Mesendoderm (in vitro differentiated cells): ENCODE results near the gene U2AF1.
"Not testable (repeated sequence)": the region's sequence is repeated elsewhere in the genome, so short reads cannot be mapped to it uniquely, and the experiment has no call there.

Experiments
- DNase-seq: peaks from one replicate; pipeline ENCODE4 v3.0.0; 2013
- H2AK5ac ChIP-seq: 2 replicates; pipeline ENCODE4 v1.6.1; 2013; ENCODE audit warnings: low read length, inconsistent platforms
- H2BK120ac ChIP-seq: 2 replicates; pipeline ENCODE4 v1.6.1; 2013; ENCODE audit warnings: low read depth, mild to moderate bottlenecking, low read length, moderate library complexity, mixed read lengths
- H2BK15ac ChIP-seq: replicated peaks from 2 replicates; pipeline ENCODE4 v1.6.1; 2013; ENCODE audit warnings: low read depth, mild to moderate bottlenecking, moderate library complexity
- H2BK5ac ChIP-seq: 2 replicates; pipeline ENCODE4 v1.6.1; 2013; ENCODE audit warnings: low read length, inconsistent platforms
- H3K18ac ChIP-seq: 2 replicates; pipeline ENCODE4 v1.6.1; 2013; ENCODE audit warnings: mild to moderate bottlenecking, low read length, mixed read lengths
- H3K23ac ChIP-seq: one replicate; pipeline ENCODE4 v1.6.1; 2013; ENCODE audit warnings: low read length
- H3K27ac ChIP-seq: 2 replicates; pipeline ENCODE4 v1.5.1; 2013; ENCODE audit warnings: low read depth, mild to moderate bottlenecking, inconsistent platforms, low read length, moderate library complexity
- H3K27me3 ChIP-seq: 2 replicates; pipeline ENCODE4 v1.6.1; 2013; ENCODE audit warnings: low read length, control low read depth, mild to moderate bottlenecking, inconsistent platforms; ENCODE audit not compliant: insufficient read depth, poor library complexity
- H3K36me3 ChIP-seq: 2 replicates; pipeline ENCODE4 v1.6.1; 2013; ENCODE audit warnings: low read length, inconsistent platforms; ENCODE audit not compliant: control insufficient read depth, insufficient read depth
- H3K4ac ChIP-seq: one replicate; pipeline ENCODE4 v1.6.1; 2013; ENCODE audit warnings: low read depth, mild to moderate bottlenecking, low read length, moderate library complexity
- H3K4me1 ChIP-seq: 2 replicates; pipeline ENCODE4 v1.6.1; 2013; ENCODE audit warnings: low read depth, low read length, inconsistent platforms; ENCODE audit not compliant: control insufficient read depth
- H3K4me2 ChIP-seq: 2 replicates; pipeline ENCODE4 v1.6.1; 2013; ENCODE audit warnings: low read length
- H3K4me3 ChIP-seq: 2 replicates; pipeline ENCODE4 v1.5.1; 2013; ENCODE audit warnings: mild to moderate bottlenecking, low read length
- H3K56ac ChIP-seq: one replicate; pipeline ENCODE4 v1.6.1; 2013; ENCODE audit warnings: low read length
- H3K79me1 ChIP-seq: 2 replicates; pipeline ENCODE4 v1.6.1; 2013; ENCODE audit warnings: low read length, inconsistent platforms
- H3K79me2 ChIP-seq: 2 replicates; pipeline ENCODE4 v1.6.1; 2013; ENCODE audit warnings: mild to moderate bottlenecking, low read length; ENCODE audit not compliant: control insufficient read depth, insufficient read depth
- H3K9ac ChIP-seq: 2 replicates; pipeline ENCODE4 v1.6.1; 2013; ENCODE audit warnings: low read length, inconsistent platforms
- H4K5ac ChIP-seq: one replicate; pipeline ENCODE4 v1.6.1; 2013; ENCODE audit warnings: low read length
- H4K8ac ChIP-seq: one replicate; pipeline ENCODE4 v1.6.1; 2013; ENCODE audit warnings: low read depth, mild to moderate bottlenecking, control low read depth, low read length, moderate library complexity
- WGBS: extraction: QIAGEN DNeasy Blood & Tissue Kit; methylation state at CpG from one replicate; pipeline ENCODE4 v1.1.7; 2013; ENCODE audit warnings: low lambda C conversion rate, missing lambda C conversion rate; ENCODE audit not compliant: insufficient coverage; ENCODE audit errors: extremely low coverage; 5-methylcytosine and 5-hydroxymethylcytosine counted together

U2AF1 gene

GRCh38 chr21:43101000-43101399, 6.4 kb downstream of the U2AF1 start:
- H2AK5ac ChIP-seq, H4K5ac ChIP-seq, H3K9ac ChIP-seq, H3K4me3 ChIP-seq, H3K4me1 ChIP-seq, H3K18ac ChIP-seq, H2BK15ac ChIP-seq, H2BK120ac ChIP-seq, H3K56ac ChIP-seq, H3K27ac ChIP-seq, H3K4ac ChIP-seq, H3K36me3 ChIP-seq, H3K79me1 ChIP-seq, H2BK5ac ChIP-seq, H3K23ac ChIP-seq, DNase-seq, H3K4me2 ChIP-seq, H3K79me2 ChIP-seq, H3K27me3 ChIP-seq, H4K8ac ChIP-seq: not testable (repeated sequence)
- WGBS: no CpG with 5 or more reads among the region's 7 CpGs

GRCh38 chr21:43091979-43092614, 15.3 kb downstream of the U2AF1 start:
- not testable (repeated sequence) for H2BK5ac ChIP-seq, H2BK15ac ChIP-seq, H3K9ac ChIP-seq, DNase-seq, H3K4ac ChIP-seq, H2AK5ac ChIP-seq, H3K4me1 ChIP-seq, H3K23ac ChIP-seq, H3K18ac ChIP-seq, H4K8ac ChIP-seq, H3K27ac ChIP-seq, H3K79me1 ChIP-seq, H2BK120ac ChIP-seq, H4K5ac ChIP-seq, H3K79me2 ChIP-seq, H3K4me3 ChIP-seq, H3K36me3 ChIP-seq, H3K56ac ChIP-seq, H3K4me2 ChIP-seq, H3K27me3 ChIP-seq
- WGBS: no CpG with 5 or more reads among the region's 16 CpGs

GRCh38 chr21:43090947-43091346, 16.4 kb downstream of the U2AF1 start:
- not testable (repeated sequence) for H3K56ac ChIP-seq, H4K5ac ChIP-seq, H2BK120ac ChIP-seq, H3K79me2 ChIP-seq, H2BK15ac ChIP-seq, H3K4ac ChIP-seq, H4K8ac ChIP-seq, H2BK5ac ChIP-seq, H3K27ac ChIP-seq, H3K9ac ChIP-seq, H3K18ac ChIP-seq, DNase-seq, H3K36me3 ChIP-seq, H3K4me3 ChIP-seq, H3K23ac ChIP-seq, H3K27me3 ChIP-seq, H3K4me1 ChIP-seq, H3K4me2 ChIP-seq, H3K79me1 ChIP-seq, H2AK5ac ChIP-seq
- no CpG with 5 or more reads among the region's 3 CpGs for WGBS

GRCh38 chr21:43089463-43089862, 17.9 kb downstream of the U2AF1 start:
- H4K5ac ChIP-seq, H3K4ac ChIP-seq, DNase-seq, H3K18ac ChIP-seq, H4K8ac ChIP-seq, H2AK5ac ChIP-seq, H3K56ac ChIP-seq, H3K4me1 ChIP-seq, H3K79me1 ChIP-seq, H3K4me2 ChIP-seq, H3K36me3 ChIP-seq, H2BK15ac ChIP-seq, H3K4me3 ChIP-seq, H3K27me3 ChIP-seq, H3K79me2 ChIP-seq, H2BK5ac ChIP-seq, H3K23ac ChIP-seq, H3K27ac ChIP-seq, H3K9ac ChIP-seq, H2BK120ac ChIP-seq: not testable (repeated sequence)
- no CpG with 5 or more reads among the region's 17 CpGs for WGBS

GRCh38 chr21:43082587-43083300, 24.6 kb downstream of the U2AF1 start:
- not testable (repeated sequence) for H3K79me2 ChIP-seq, H3K4me2 ChIP-seq, H3K27me3 ChIP-seq, H4K5ac ChIP-seq, H3K56ac ChIP-seq, DNase-seq, H2BK15ac ChIP-seq, H3K4ac ChIP-seq, H3K9ac ChIP-seq, H3K4me1 ChIP-seq, H2BK120ac ChIP-seq, H3K18ac ChIP-seq, H2BK5ac ChIP-seq, H3K4me3 ChIP-seq, H4K8ac ChIP-seq, H3K79me1 ChIP-seq, H3K23ac ChIP-seq, H3K27ac ChIP-seq, H2AK5ac ChIP-seq, H3K36me3 ChIP-seq
- no CpG with 5 or more reads among the region's 24 CpGs for WGBS

GRCh38 chr21:43076643-43077042, 30.7 kb downstream of the U2AF1 start:
- H4K5ac ChIP-seq, H3K18ac ChIP-seq, H4K8ac ChIP-seq, H3K79me1 ChIP-seq, H3K4me3 ChIP-seq, H3K4me1 ChIP-seq, H3K27me3 ChIP-seq, H2AK5ac ChIP-seq, H3K4ac ChIP-seq, H2BK15ac ChIP-seq, H3K79me2 ChIP-seq, H3K56ac ChIP-seq, H3K23ac ChIP-seq, DNase-seq, H3K27ac ChIP-seq, H2BK120ac ChIP-seq, H3K36me3 ChIP-seq, H3K4me2 ChIP-seq, H2BK5ac ChIP-seq, H3K9ac ChIP-seq: not testable (repeated sequence)
- WGBS: no CpG with 5 or more reads among the region's 28 CpGs
